GM19238 (cell line): ENCODE measurements around the gene ITSN1.

Experiments used
- DNase-seq: peaks from one replicate; pipeline ENCODE4 v3.0.0; 2011; ENCODE audit warnings: low spot score; ENCODE audit not compliant: insufficient read length

ITSN1 gene

DNA sequence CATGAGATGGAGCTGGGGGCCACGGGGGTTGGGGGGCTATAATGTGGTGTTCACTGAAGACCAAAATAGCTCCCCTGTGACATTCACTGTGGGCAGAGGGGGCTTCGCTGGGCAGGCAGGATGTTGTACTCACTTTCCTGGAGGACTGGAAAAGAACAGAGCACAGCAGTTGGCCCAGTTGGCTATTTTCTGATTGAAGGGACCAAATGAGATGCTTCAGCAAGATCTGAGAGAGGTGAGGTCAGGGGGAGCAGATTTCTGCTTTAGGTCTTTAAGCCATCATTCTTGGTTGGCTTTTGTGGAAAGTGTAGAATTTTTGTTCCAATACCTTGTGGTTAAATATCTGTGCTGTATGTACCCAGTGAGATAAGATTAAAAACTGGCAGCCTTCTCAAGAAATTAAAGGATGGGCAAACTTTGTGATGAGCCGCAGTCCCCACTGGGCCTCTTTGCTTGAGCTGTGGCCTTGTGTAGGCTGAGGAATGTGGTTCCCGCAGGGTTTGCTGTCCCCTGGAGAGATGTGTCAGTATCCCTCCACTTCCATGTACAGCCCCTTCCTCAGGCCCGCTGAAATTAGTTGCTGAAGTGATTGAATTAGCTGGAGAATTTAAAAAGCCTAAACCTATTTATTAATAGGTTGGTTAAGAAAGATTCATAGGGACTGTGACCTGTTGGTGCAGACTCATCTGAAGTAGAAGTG is 192.7 kb downstream of the ITSN1 start:
- DNase-seq: no peak

DNA sequence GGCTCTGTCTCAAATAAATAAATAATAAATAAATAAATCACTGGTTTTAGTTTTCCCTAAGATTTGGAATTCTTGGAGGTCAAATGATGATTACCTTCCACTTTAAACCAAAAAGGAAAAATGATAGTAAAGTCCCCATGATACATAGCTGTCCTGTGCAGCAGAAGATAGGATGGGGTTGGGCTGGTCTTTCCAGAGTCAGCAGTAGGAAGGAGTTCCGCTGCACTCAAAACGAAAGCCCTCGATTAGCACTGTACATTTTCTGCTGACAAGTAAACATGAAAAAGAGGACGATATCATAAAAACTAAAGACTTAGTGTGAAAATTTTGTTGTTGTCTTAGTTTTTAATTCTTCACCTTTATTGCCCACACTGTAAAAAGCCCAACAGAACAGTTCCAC is 193.6 kb downstream of the ITSN1 start:
- DNase-seq: no peak

DNA sequence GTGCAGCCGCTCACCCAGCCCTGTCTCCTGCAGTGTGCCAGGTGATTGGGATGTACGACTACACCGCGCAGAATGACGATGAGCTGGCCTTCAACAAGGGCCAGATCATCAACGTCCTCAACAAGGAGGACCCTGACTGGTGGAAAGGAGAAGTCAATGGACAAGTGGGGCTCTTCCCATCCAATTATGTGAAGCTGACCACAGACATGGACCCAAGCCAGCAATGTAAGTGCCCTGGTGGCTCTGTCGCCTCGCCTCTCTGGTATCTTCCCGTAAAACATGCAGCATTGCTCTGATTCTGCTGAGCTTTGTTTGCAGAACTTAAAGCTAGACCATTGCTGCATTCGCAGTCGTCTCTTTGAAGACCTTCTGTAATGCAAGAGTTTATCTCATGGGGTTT is 194.1 kb downstream of the ITSN1 start:
- no peak for DNase-seq

DNA sequence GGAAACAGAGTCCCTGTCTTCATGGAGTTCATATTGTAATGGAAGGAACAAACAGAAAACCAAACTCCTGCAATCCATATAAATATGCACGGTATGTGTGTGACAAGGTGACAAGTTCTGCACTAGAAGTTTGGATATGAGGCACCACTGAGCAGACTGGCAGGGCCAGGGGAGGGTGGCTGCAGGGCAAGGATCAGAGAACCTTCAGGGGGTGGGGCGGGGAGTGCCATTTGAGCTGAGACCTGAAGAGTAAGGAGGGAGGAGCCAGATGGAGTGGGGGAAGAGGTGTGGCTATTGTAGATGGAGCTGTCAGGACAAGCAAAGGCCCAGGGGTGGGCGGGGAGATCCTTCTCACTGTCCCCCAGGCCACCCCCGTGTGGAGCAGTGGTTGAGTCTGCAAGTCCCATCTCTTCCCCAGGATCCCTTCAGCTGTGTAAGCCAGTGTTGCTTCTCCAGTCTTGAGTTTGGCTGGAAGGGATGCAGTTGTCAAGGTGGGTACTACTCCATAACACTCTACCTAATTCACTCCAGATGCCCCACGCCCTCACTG is 196.9 kb downstream of the ITSN1 start:
- DNase-seq: no peak

DNA sequence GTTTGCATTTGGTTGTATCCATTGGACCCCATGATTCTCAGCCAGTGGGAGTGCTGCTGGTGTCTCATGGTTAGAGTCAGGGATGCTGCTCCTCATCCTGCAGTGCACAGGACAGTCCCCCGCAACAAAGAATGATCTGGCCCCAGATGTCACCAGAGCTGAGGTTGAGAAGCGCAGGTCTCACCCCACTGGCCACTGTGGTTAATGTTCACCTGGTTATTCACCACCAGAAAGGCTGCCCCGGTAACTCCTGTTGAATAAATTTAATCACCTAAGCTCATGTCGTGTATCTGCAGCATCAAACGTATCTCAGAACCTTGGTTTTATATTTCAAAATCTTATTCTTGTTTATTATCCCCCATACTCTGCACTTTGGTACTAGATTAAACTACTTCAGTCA is 197.5 kb downstream of the ITSN1 start:
- no peak for DNase-seq

DNA sequence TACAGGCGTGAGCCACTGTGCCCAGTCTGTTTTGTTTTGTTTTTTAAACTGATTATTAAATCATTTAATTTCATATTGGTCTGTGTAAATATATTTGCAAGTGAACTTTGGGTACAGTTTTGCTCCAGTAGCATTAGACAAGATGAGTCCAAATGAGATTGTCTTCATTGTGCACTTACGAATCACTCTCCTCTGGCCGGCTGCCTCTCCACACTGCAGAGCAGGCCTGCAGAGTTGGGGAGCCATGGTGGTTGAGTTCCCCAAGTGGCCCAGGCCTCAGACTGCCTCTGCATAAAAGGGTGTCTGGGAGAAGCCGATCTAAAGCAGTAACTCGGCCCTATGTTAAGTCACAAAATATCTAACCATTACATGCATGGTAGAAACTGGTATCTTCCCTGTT is 198.5 kb downstream of the ITSN1 start:
- DNase-seq: no peak

DNA sequence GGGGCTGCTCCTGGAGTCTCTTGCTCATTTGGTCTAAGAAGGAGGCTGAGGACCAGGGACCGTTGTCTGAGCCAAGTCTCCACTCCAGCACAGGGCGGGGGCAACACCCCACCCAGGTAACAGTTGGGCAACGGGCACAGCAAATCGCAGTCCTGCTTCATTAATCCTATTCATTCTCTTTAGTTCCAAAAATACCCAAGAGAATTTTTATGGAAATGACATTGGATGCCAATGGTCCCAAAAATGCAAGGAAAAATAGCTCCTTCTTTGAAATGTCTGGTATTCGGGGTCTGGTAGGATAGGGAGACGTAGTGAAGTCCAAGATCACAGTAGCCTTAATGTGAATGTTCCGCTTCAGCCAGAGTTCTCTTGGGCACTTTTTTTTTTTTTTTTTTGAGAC is 199.3 kb downstream of the ITSN1 start:
- no peak for DNase-seq

DNA sequence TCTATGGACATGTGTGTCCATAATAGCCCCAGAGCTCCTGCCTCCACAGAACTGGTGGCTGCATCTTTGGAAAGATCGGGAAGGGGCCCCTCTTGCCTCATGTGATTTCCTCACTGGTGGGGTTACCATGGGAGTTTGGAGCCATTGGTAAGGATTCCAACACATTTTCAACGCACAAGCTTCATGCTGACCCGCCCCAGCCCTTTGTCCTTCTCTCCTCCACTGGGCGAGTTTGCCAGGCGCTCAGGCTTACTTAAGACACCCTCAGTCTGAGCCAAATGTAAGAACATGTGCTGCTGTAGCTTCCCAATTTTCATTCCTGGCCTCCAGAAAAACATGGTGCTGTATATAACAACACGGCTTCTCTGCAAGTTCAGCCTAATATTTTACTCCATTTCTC is 200.9 kb downstream of the ITSN1 start:
- no peak for DNase-seq

DNA sequence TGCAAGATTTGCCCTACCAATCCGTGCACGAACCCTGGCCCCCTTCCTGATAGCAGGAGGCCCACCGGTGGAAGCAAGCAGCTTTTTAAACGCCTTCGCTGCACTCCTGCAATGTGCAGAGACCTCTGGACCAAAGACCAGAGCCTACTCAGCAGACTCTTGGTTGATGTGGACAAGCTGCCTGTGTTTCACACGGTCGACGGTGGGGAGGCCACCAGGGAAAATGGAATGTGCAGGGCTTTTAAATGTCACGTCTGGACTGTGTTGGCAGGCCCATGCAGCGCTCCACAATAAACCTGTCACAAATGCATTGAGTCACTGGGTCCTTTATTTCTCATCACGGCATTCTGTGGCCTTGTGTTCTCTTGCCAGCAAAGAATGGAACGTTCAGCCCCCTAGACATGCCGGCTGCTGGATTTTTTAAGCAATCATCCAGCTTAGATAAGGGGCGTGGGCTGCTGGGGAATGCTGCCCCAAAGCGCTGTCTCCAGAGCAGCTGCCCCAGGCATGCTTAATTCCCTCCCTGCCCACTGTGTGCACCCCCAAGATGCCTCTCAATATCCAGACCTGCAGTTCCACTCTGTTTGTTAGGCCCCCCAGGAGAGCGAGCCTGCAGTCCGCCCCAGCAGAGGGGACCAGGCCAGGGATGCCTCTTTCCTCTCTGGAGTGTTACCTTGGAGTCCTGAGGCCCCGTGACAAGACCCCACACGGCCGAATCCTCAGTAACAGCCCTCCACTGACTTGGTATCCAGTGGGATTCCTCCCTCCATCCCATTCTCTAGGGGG is 202.0 kb downstream of the ITSN1 start:
- DNase-seq: no peak

DNA sequence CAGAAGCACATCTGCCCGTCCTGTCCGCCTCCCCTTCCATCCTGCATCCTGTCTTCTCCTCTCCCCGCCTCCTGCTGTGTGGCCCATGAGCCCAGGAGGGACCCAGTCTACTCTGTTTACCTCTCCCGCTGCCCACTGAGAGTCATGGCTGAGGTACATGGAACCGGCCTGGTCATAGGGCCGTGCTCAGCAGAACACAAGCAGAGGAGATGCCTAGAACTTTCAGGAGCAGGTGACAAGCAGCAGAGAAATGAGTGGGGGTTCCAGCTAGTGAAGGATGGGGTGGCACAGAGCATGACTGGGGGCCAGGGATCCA is 202.5 kb downstream of the ITSN1 start:
- DNase-seq: no peak

DNA sequence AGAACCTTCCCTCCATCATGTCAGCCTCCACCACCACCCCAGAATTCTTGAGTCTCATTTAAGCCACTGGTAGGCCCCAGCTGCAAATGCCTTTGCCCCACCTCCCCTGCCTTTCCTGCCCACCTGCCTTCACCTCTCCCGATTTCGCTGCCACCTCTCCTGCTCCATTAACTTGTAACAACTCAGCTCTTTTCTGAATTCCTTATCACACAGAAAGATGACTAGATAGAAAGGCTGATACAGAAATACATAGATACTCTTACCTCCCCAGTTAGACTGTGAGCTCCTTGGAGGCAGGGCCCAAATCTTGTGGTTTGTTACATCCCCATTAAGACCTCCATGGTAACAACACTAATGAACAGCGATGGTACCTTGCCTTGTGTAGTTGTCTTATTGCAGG is 203.8 kb downstream of the ITSN1 start:
- DNase-seq: no peak

DNA sequence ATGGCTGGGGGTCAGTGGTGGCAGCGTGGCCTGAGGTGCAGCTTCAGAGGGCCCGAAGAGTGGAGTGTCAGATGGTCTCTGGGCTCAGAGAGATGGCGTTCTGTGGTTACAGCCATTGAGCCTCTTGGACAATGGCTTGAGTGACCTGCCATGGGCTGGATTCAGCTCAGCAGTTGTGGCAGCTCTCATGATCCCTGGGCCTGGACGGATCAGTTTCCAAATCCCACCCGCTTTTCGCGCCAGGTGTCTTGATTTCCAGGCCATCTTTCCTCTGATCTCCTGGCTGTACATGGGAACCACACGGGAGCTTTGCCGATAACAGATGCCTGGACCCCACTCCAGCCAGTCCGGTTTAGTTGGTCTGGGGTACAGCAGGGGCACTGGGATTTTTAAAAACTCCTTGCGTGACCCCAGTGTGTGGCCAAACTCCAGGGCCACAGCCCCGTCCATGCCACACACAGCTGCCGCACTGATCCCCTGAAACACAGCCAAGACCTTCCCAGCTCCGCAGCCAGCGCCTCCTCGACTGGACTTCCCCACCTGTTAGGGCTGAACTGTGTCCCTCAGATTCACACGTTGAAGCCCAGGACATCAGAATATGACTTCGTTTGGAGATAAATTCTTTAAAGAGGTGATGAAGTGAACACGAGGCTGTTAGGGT is 205.4 kb downstream of the ITSN1 start:
- DNase-seq: no peak

DNA sequence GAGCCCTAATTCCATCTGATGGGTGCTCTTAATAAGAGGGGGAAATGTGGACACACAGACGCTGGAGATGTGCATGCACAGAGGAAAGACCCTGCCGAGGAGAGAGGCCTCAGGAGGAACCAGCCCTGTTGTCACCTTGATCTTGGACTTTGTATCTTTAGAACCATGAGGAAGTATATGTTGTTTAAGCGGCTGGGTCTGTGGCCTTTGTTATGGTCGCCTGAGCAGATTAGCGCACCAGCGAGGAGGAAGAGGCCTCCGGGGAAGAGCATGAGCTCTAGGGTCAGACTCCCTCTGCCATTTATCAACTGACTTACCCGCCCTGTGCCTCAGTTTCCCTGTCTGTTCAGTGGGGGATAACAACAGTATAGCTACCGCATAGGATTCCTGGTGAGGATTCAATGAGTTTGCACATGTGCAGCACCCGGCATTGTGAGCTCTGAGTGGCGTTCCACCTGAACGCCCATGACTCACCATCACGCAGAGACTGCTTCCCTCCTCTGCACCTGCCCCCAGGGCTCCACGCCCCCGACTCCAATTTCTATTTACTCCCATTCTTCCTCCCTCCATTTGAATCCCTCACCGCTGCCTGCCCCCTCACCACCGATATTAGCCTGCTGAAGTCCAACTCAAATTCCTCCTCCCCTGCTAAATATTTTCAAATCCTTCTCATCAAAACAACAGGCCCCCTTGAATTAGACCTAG is 206.1 kb downstream of the ITSN1 start:
- DNase-seq: no peak

DNA sequence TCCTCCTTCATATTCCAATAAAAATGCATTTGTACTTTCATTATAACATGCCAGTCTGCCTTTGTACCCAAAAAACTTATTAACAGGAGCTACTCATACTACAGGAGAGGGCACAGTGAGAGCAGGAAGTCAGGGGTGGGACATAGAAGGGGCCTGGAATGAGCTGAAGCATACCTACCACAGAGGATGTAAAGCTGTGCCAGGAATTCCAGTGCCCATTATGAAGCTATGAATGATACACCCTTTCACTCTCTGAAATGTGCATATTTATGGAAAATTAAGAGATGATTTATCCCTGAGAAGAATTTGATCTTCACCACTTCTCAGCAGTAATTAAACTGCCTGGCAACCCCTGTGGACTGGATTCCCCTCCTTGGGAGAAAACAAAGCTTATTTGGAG is 207.5 kb downstream of the ITSN1 start:
- DNase-seq: no peak

DNA sequence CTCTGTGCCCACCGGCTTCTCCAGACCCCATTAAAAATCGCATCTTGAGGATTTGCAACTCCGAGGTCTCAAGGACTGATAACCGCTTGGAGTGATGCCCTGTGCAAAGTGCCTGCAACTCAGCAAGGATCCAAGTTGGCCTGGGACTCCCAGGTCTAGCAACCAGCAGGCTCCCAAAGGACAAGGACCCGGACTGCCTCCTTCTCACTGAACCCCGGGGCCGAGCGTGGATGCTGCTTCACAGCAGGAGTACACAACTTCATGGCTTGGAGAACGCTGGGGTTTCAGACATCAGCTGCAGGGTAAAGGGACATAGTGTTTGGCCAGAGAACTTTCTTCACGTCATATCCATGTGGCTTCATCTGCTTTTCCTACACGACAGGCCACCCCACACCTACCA is 208.1 kb downstream of the ITSN1 start:
- no peak for DNase-seq

DNA sequence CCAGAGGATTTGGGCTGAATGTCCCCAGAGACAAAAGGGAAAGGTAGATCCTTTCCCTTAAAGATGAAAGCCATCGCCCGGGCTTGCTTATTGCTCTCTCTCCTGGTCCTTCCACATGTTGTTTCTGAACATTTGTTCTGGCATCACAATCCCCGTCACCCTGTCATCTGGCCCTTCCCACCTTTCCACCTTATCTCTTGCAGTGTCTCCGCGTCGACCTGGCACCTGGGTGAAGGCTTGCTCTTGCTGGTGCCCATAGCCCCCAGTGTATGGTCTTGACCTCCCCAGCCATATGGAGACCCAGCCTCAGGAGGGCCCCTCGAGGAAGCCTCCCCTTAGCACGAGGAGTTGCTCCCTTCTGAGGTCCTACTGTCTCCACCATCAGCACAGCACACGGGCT is 208.7 kb downstream of the ITSN1 start:
- no peak for DNase-seq

DNA sequence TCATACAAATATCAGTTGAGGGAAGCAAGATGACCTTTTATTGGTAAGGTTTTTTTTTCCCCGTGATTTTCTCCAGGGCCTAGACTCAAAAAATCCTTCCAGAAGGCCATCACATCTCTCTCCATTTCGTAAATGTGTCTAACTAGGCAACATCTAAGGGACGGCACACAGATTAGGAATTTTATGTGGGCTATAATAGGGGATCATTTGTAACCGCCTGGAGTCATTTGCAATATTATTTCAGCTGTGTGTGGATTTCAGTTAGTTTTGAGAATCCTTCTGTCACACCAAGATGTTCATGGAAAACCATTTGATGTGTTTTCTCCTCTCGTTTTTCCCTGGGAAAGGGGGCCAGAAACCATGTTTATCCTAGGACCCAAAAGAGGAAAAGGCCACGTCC is 210.2 kb downstream of the ITSN1 start:
- DNase-seq: no peak

DNA sequence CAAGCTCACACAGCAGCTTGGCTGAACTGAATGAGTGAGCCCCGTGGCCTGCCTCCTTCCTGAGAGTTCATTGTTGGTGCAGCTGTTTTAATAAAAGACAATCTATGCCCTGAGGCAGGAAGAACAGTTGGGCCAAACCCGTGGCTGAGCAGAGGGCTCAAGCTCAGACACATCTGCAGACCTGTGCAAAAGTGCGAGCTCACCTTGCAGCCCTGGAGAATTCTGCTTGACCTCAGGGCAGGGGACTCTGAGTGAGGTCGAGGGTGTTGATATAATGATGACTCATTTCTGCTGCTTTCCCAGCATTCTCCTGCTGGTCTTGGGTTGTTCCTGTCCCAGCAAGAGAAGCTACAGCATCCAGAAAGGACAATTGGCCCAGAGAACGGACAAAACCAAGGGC is 212.3 kb downstream of the ITSN1 start:
- DNase-seq: no peak

DNA sequence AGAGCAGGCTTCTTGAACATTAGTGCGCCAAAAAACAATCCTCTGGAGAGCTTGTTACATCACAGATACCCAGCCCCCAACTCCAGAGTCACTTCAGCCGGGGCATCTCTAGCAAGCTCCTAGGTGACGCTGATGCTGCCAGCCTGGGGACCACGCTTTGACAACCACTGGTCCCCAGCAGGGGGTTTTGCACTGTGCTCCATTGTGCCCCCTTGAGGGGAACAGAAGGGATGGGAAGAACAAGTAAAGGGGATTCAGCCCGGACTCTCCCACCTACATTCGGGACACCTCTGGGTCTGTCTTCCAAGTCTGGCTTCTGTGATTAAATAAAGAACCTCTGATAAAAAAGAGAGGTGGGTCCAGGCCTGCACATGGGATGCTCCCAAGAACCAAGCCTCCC is 212.9 kb downstream of the ITSN1 start:
- DNase-seq: no peak

DNA sequence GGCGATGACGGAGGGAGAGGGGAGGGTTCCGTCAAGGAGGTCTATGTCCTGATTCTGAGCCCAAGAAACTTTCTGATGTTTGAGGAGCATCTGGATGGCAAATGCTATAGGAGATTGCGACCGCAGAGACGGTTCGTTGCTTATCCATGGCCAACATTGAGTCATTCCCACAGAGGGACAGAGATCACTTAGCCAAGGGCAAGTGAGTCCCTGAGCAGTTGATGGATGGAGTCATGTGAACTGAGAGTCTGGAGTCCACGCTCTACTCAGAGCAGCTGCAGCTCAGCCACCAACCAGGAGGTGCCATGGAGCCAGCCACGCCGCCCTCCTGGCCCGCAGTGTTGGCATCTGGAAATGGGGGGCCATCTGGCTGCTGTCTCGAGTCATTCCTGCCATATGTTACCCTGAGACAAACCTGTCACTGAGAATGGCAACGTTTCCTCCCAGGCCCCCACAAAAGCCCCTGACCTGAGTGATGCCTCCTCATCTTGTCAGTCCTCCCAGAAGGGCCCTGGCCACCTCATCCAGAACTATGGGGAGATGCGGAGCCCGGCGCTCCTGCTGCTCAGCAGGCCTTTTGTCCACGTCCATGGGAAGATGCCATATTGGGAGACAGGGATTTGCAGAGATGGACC is 214.7 kb downstream of the ITSN1 start:
- no peak for DNase-seq

DNA sequence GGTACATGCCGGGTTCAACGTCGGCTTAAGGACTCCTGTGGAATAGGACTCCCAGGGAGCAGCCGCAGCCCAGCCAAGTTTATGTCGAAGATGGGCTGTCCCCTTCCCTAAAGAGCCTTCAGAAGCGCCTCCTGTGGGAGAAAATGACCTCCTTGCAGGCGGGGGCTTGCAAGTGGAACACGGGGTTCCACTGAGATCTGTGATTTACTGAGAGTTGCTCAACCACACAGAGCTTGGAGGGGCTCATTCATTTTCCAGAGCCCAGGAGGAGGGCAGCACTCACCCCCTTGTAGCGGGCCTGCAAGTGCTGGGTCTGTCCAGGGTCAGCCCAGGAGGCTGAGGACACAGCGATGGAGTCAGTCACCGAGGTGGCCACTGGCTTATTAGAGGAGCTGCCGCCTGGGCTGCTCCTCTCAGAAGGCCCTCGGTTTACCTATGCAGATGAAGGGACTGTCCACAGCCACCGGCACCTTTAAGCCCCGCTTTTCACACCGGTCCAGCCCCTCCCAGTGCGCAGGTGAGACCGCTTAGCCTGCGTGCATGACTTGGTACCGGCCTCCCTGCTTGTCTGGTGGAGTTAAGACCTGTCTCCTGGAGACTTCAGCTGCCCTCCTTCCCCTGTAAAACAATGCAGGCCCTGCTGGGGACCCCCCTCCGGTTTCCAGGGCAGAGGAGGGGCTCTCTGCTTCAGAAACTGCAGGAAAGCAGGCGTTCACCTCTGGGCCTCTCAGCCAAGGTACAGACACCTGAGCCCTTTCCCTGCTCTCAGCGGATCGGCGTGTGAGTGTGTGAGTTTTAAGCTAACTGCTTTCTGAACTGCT is 215.8 kb downstream of the ITSN1 start:
- no peak for DNase-seq
